Ramos (cell line): ENCODE data around the gene TEX30.
"Not testable (repeated sequence)": the region's sequence is repeated elsewhere in the genome, so short reads cannot be mapped to it uniquely, and the experiment has no call there.

Experiments used
- in situ Hi-C: fragments of 300-500 bp; cut with MboI; formaldehyde crosslinking; loops from one replicate; pipeline ENCODE4 v1.14.3; 2022; ENCODE audit warnings: low sequenced_read_pairs; ENCODE audit not compliant: unreplicated experiment

TEX30 gene

GRCh38 chr13:102780656-102781055 is 7.1 kb upstream of the TEX30 start:
- in situ Hi-C loops = not testable (repeated sequence)

- in situ Hi-C loops = no loop called here
Measured at GRCh38 chr13:102779436-102780159, 6.0 kb upstream of the TEX30 start.

- in situ Hi-C loops = no loop called here
Measured at GRCh38 chr13:102777736-102778135, 4.2 kb upstream of the TEX30 start.

- in situ Hi-C loops = no loop called here
Measured at GRCh38 chr13:102776271-102776670, 2.7 kb upstream of the TEX30 start.

- in situ Hi-C loops = no loop called here
Measured at GRCh38 chr13:102774591-102775520, 1.3 kb upstream of the TEX30 start.

GRCh38 chr13:102774214-102774568 is 605 bp upstream of the TEX30 start:
- in situ Hi-C loops = no loop called here

GRCh38 chr13:102772042-102772425 is 1.6 kb downstream of the TEX30 start:
- in situ Hi-C loops = no loop called here

GRCh38 chr13:102771298-102772041 is 2.1 kb downstream of the TEX30 start:
- in situ Hi-C loops = no loop called here

GRCh38 chr13:102770435-102770834 is 3.2 kb downstream of the TEX30 start:
- in situ Hi-C loops = no loop called here

- in situ Hi-C loops = no loop called here
Measured at GRCh38 chr13:102769679-102770078, 3.9 kb downstream of the TEX30 start.

GRCh38 chr13:102768909-102769308 is 4.7 kb downstream of the TEX30 start:
- in situ Hi-C loops = no loop called here

- in situ Hi-C loops = no loop called here
Measured at GRCh38 chr13:102763741-102764140, 9.8 kb downstream of the TEX30 start.

GRCh38 chr13:102761071-102761470 is 12.5 kb downstream of the TEX30 start:
- in situ Hi-C loops = no loop called here

- in situ Hi-C loops = no loop called here
Measured at GRCh38 chr13:102758842-102759241, 14.7 kb downstream of the TEX30 start.

GRCh38 chr13:102757006-102757405 is 16.6 kb downstream of the TEX30 start:
- in situ Hi-C loops = no loop called here

GRCh38 chr13:102751886-102752285 is 21.7 kb downstream of the TEX30 start:
- in situ Hi-C loops = no loop called here

GRCh38 chr13:102742506-102742905 is 31.1 kb downstream of the TEX30 start:
- in situ Hi-C loops = no loop called here

GRCh38 chr13:102742101-102742500 is 31.5 kb downstream of the TEX30 start:
- in situ Hi-C loops = no loop called here

GRCh38 chr13:102729560-102730270 is 43.9 kb downstream of the TEX30 start:
- in situ Hi-C loops = no loop called here

- in situ Hi-C loops = no loop called here
Measured at GRCh38 chr13:102726430-102726829, 47.2 kb downstream of the TEX30 start.
